PC-9 (cell line): ENCODE results near the gene TTC28. TPM values are rescaled to one million over a fixed set of nuclear protein-coding genes. Genes with fewer than 3 reads are reported as not detected.

ENCODE experiments used
- BruUV-seq: library from RNA; stranded (reverse); fragments of 400-500 nt; replicated peaks from 2 replicates; lab custom pipeline; 2021; lab: Mats Ljungman, UMichigan
- CTCF ChIA-PET: fragments of 300-600 bp; sonication (Branson Sonifier 250); formaldehyde crosslinking; loops from one replicate; lab custom pipeline; 2022; ENCODE audit warnings: antibody characterized with exemption; lab: Charles Lee
- POLR2A ChIA-PET: fragments of 300-600 bp; sonication (Branson Sonifier 250); formaldehyde crosslinking; loops from one replicate; lab custom pipeline; 2022; ENCODE audit warnings: antibody characterized with exemption; ENCODE audit not compliant: unreplicated experiment; lab: Charles Lee
- DNase-seq, 2 experiments: peaks; one replicate each; pipeline versions ENCODE4 v3.0.0 to v3.0.0-alpha.2; 2015 to 2022; ENCODE audit warnings: mixed read lengths in 1 of 2
- H2AFZ ChIP-seq: fragments of 200-600 bp; sonication (generic); 2 replicates; pipeline ENCODE4 v1.8.1; 2017; ENCODE audit warnings: antibody characterized with exemption
- H3F3A ChIP-seq: fragments of 200-600 bp; sonication (generic); 2 replicates; pipeline ENCODE4 v1.8.1; 2017; ENCODE audit warnings: antibody characterized with exemption, mild to moderate bottlenecking, low read depth; ENCODE audit not compliant: insufficient read depth
- H3K27ac ChIP-seq: fragments of 200-600 bp; sonication (generic); 2 replicates; pipeline ENCODE4 v1.6.1; 2016; ENCODE audit warnings: mixed run types
- H3K27me3 ChIP-seq: fragments of 200-600 bp; sonication (generic); 2 replicates; pipeline ENCODE4 v1.6.1; 2016; ENCODE audit warnings: low read depth, mixed run types; ENCODE audit not compliant: insufficient read depth
- H3K36me3 ChIP-seq: fragments of 200-600 bp; sonication (generic); 2 replicates; pipeline ENCODE4 v1.6.1; 2016; ENCODE audit warnings: low read depth, mixed run types
- H3K4me1 ChIP-seq: fragments of 200-600 bp; sonication (generic); replicated peaks from 2 replicates; pipeline ENCODE4 v1.6.1; 2016; ENCODE audit warnings: mixed run types; ENCODE audit not compliant: insufficient read depth
- H3K4me2 ChIP-seq: fragments of 200-600 bp; sonication (generic); 2 replicates; pipeline ENCODE4 v1.6.1; 2017; ENCODE audit warnings: mixed run types
- H3K4me3 ChIP-seq: fragments of 200-600 bp; sonication (generic); 2 replicates; pipeline ENCODE4 v1.6.1; 2016; ENCODE audit warnings: mixed run types
- H3K79me2 ChIP-seq: fragments of 200-600 bp; sonication (generic); 2 replicates; pipeline ENCODE4 v1.6.1; 2017; ENCODE audit warnings: low read depth, mixed run types
- H3K9me2 ChIP-seq: fragments of 200-600 bp; sonication (generic); 2 replicates; pipeline ENCODE4 v1.8.1; 2017; ENCODE audit warnings: mild to moderate bottlenecking; ENCODE audit not compliant: insufficient read depth
- H3K9me3 ChIP-seq: fragments of 200-600 bp; sonication (generic); 2 replicates; pipeline ENCODE4 v1.8.1; 2016; ENCODE audit warnings: low read depth; ENCODE audit not compliant: insufficient read depth
- H4K20me1 ChIP-seq: fragments of 200-600 bp; sonication (generic); 2 replicates; pipeline ENCODE4 v1.8.1; 2017; ENCODE audit not compliant: insufficient read depth
- CTCF ChIP-seq: fragments of 200-600 bp; sonication (generic); conservative IDR thresholded peaks from 2 replicates; pipeline ENCODE4 v1.6.1; 2017; ENCODE audit warnings: mixed run types, antibody characterized with exemption, mild to moderate bottlenecking, moderate library complexity
- EZH2 ChIP-seq: fragments of 200-600 bp; sonication (generic); IDR thresholded peaks from 2 replicates; pipeline ENCODE4 v1.8.0; 2017; ENCODE audit warnings: antibody characterized with exemption, low read depth
- intact Hi-C: fragments of 100-400 bp; cut with micrococcal nuclease; formaldehyde crosslinking; loops from one replicate; pipeline ENCODE4 v1.10.0; 2022; ENCODE audit not compliant: unreplicated experiment
- total RNA-seq: library from RNA; stranded (reverse); gene quantifications from 2 replicates; pipeline ENCODE4 v1.2.3, GENCODE V29; 2021

TTC28 gene
- total RNA-seq, 1 experiment from 2014 or later: 6.7 TPM

GRCh38 chr22:28018461-28018927, 661.1 kb downstream of the TTC28 start:
- no peaks in the 10 kb centered on the region for H3K9me2 ChIP-seq

GRCh38 chr22:28017859-28018258, 661.8 kb downstream of the TTC28 start:
- no peak overlapping the region for H2AFZ ChIP-seq
- POLR2A ChIA-PET: no interaction called here
- H3K36me3 ChIP-seq: no peaks in the 10 kb centered on the region
- no peak overlapping the region for H3K27ac ChIP-seq
- intact Hi-C loops: no loop called here
- BruUV-seq: no TSS peak
- no peaks in the 10 kb centered on the region for H3K9me3 ChIP-seq
- no peaks in the 10 kb centered on the region for H3K27me3 ChIP-seq
- TF ChIP-seq CTCF: no peak
- TF ChIP-seq EZH2: no peak
- no peaks in the 10 kb centered on the region for H3K9me2 ChIP-seq
- no peak for DNase-seq
- peaks cover 11% of the 10 kb centered on the region for H3F3A ChIP-seq
- H3K4me2 ChIP-seq: no peak overlapping the region
- H3K79me2 ChIP-seq: no peaks in the 10 kb centered on the region
- peaks cover 14% of the 10 kb centered on the region for H3K4me1 ChIP-seq
- H3K4me3 ChIP-seq: no peak overlapping the region
- CTCF ChIA-PET: interaction anchor here (0.6 kb wide), 1 partner anchor 1385 kb away, joined by 3 read pairs; no protein-coding TSS in a partner anchor
- H4K20me1 ChIP-seq: no peaks in the 10 kb centered on the region

More at GRCh38 chr22:28018461-28018927, 661.1 kb downstream of the TTC28 start:
- Histone ChIP-seq H2AFZ (no peak overlapping the region), H4K20me1 (no peaks in the 10 kb centered on the region), H3F3A (peaks cover 6% of the 10 kb centered on the region), H3K79me2 (no peaks in the 10 kb centered on the region), H3K36me3 (no peaks in the 10 kb centered on the region), H3K4me1 (peaks cover 10% of the 10 kb centered on the region), H3K27me3 (no peaks in the 10 kb centered on the region), H3K4me3 (no peak overlapping the region), H3K27ac (no peak overlapping the region), H3K9me3 (no peaks in the 10 kb centered on the region), H3K4me2 (no peak overlapping the region)
- POLR2A ChIA-PET: no interaction called here
- CTCF ChIA-PET: interaction anchor here (0.6 kb wide), 2 partner anchors 733 to 1386 kb away, joined by 3 to 4 read pairs; no protein-coding TSS in a partner anchor
- TF ChIP-seq EZH2: no peak
- TF ChIP-seq CTCF: no peak
- BruUV-seq: no TSS peak
- intact Hi-C loops: no loop called here
- no peak for DNase-seq

DNA sequence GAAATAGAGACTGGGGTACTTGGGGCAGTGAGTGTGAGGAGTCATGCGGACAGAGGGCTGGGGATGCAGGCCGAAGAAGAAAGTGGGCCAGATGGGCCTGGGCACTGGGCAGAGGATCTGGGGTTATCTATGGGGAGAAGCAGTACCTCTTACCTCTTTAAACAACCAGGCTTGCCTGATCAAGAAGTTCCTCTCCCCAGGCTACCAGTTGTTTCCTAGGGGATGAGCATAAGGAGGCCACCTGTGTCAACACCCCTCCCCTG, 662.2 kb downstream of the TTC28 start:
- Histone ChIP-seq H2AFZ (no peak overlapping the region), H4K20me1 (no peaks in the 10 kb centered on the region), H3K36me3 (no peaks in the 10 kb centered on the region), H3K79me2 (no peaks in the 10 kb centered on the region), H3K4me2 (no peak overlapping the region), H3K27ac (no peak overlapping the region), H3K4me1 (peaks cover 18% of the 10 kb centered on the region), H3K27me3 (no peaks in the 10 kb centered on the region), H3K9me2 (no peaks in the 10 kb centered on the region), H3F3A (peaks cover 13% of the 10 kb centered on the region), H3K4me3 (no peak overlapping the region), H3K9me3 (no peaks in the 10 kb centered on the region)
- DNase-seq: no peak
- intact Hi-C loops: no loop called here
- no peak for TF ChIP-seq EZH2
- TF ChIP-seq CTCF: no peak
- CTCF ChIA-PET: no interaction called here
- no TSS peak for BruUV-seq
- POLR2A ChIA-PET: no interaction called here
